Breast epithelium (tissue), 4 donors: ENCODE measurements around the gene TTC23. TPM values are rescaled to one million over a fixed set of nuclear protein-coding genes. Genes with fewer than 3 reads are reported as not detected.

Source experiments
- DNase-seq, 2 donors: peaks; one replicate each; pipeline ENCODE4 v3.0.0-alpha.2; 2019; ENCODE audit warnings: low spot score in 2 of 2
- H3K27ac ChIP-seq, 2 donors: fragments of 200-600 bp; sonication (generic) in 1 of 2; one replicate each; pipeline ENCODE4 v1.5.1; 2016 to 2019; ENCODE audit warnings: mild to moderate bottlenecking in 1 of 2
- H3K27me3 ChIP-seq, 2 donors: fragments of 200-600 bp; sonication (generic) in 1 of 2; one replicate each; pipeline versions ENCODE4 v1.5.1 to v1.6.0; 2017 to 2019; ENCODE audit warnings: control low read depth in 1 of 2, mild to moderate bottlenecking in 1 of 2
- H3K36me3 ChIP-seq: fragments of 200-600 bp; one replicate; pipeline ENCODE4 v1.5.1; 2019
- H3K4me1 ChIP-seq, 2 donors: fragments of 200-600 bp; sonication (generic); one replicate each; pipeline ENCODE4 v1.5.1; 2016 to 2019; ENCODE audit warnings: control low read depth in 1 of 2
- H3K4me3 ChIP-seq, 3 donors: fragments of 200-600 bp; sonication (generic); 1 replicate in 2 of 3; 2 replicates in 1 of 3; pipeline ENCODE4 v1.5.1; 2016 to 2019; ENCODE audit warnings: mild to moderate bottlenecking in 3 of 3, moderate library complexity in 2 of 3
- H3K9me3 ChIP-seq, 2 donors: fragments of 200-600 bp; sonication (generic) in 1 of 2; one replicate each; pipeline ENCODE4 v1.5.1; 2016 to 2019; ENCODE audit warnings: control low read depth in 1 of 2
- POLR2A ChIP-seq: fragments of 450-650 bp; IDR thresholded peaks from one replicate; pipeline ENCODE4 v1.6.1; 2016; ENCODE audit warnings: antibody characterized with exemption, mild to moderate bottlenecking, moderate library complexity
- POLR2AphosphoS5 ChIP-seq, 3 donors: sonication (generic); formaldehyde crosslinking; IDR thresholded peaks; one replicate each; pipeline ENCODE4 v1.6.1; 2017; ENCODE audit warnings: antibody characterized with exemption in 3 of 3
- intact Hi-C: fragments of 100-400 bp; cut with DNase I; formaldehyde crosslinking; loops from one replicate; pipeline ENCODE4 v1.15.1; 2023; ENCODE audit warnings: low total_unique reads
- total RNA-seq, 3 donors: library from RNA; depleted of rRNA; stranded (reverse); fragments of >200 nt; gene quantifications; one replicate each; pipeline ENCODE4 v1.1.0, GENCODE V29; 2016
- TF ChIP-seq, protein P1 (sequence below), 3 donors: fragments of 450-650 bp; IDR thresholded peaks; one replicate each; pipeline ENCODE4 v1.5.1; 2016 to 2017; ENCODE audit warnings: antibody characterized with exemption in 3 of 3, mild to moderate bottlenecking in 3 of 3, moderate library complexity in 3 of 3

The TTC23 gene
- total RNA-seq, 3 donors from 2014 or later = 19.2 to 43.9 (median 29.5) TPM

DNA sequence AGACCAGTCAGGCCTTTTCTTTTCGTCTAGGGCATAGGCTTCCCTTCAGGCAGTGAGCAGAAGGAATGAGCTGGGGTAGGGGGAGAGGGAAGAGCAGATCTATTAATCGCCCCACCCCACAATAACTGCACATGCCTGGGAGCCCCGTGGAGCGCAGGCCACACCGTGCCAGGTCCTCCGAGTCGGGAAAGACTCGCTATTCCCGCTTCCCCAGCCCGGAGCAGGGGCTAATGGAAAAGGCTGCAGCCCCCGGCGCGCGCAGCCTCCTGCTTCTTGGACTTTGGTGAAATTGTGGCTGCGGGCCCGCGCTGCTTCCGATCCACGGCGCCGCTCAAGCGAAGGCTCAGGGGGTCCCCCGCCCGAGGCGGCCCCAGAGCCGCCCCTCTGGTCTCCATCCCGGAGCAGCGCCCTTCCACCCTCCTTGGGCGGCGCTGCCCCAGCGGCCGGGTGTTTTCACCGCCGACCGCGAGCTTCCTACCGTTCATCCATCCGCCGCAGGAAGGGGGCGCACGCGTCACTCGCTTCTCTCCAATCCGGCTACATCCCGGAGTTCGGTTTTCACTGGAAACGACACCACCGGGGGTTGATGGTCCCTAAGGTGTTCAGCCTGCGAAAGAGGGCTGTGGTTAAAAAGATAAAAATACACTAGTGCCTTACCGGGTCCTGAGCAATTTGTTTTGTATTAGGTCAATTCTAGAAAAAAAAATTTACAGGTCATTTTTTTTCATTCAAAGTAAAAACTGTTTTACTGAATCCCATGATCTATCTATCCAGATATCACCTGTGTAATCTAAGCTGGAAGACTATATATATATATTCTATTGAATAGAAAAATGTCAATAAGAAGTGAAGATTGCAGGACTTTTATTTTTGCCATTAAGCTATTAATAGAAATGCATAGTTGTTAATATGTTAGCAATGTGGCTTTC, 148.9 kb downstream of the TTC23 start:
- no peaks in the 10 kb centered on the region for H3K9me3 ChIP-seq
- H3K4me1 ChIP-seq = peaks cover 0 to 4% of the 10 kb centered on the region in 2 donors
- peaks cover 0 to 6% of the 10 kb centered on the region in 2 donors for H3K27me3 ChIP-seq
- H3K36me3 ChIP-seq = no peaks in the 10 kb centered on the region
- DNase-seq = peak in 1 of 2 donors; percentile 87
- intact Hi-C loops = no loop called here
- H3K27ac ChIP-seq = no peak overlapping the region
- H3K4me3 ChIP-seq = peak overlapping the region; percentile 15 to 64 (median 45)
- TF ChIP-seq POLR2AphosphoS5 (IDR thresholded peaks at IDR 0.05) (peak in 1 of 3 donors; percentile 33), POLR2A (no peak)
- TF ChIP-seq, protein P1, sequence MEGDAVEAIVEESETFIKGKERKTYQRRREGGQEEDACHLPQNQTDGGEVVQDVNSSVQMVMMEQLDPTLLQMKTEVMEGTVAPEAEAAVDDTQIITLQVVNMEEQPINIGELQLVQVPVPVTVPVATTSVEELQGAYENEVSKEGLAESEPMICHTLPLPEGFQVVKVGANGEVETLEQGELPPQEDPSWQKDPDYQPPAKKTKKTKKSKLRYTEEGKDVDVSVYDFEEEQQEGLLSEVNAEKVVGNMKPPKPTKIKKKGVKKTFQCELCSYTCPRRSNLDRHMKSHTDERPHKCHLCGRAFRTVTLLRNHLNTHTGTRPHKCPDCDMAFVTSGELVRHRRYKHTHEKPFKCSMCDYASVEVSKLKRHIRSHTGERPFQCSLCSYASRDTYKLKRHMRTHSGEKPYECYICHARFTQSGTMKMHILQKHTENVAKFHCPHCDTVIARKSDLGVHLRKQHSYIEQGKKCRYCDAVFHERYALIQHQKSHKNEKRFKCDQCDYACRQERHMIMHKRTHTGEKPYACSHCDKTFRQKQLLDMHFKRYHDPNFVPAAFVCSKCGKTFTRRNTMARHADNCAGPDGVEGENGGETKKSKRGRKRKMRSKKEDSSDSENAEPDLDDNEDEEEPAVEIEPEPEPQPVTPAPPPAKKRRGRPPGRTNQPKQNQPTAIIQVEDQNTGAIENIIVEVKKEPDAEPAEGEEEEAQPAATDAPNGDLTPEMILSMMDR (IDR thresholded peaks at IDR 0.05) = peak; percentile 71 to 83 (median 74)

DNA sequence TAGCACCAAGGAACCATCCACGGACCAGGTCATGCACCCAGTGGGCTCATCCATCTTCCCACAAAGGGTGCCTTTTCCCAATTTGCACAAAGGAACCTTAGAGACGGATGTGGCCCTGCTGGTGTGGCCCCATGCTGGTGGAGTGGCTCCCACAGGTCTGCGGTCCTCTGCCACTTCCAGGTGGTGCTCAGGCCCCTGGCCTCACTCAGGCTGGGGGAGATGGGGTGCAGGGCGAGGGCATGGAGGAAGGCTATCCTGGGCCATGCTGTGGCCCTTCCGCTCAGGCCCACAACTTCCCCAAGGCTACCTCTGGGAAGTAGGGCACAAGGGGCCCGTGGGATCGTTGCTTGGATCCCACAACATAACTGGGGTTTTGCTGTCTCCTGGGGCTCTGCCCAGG, 149.7 kb downstream of the TTC23 start:
- TF ChIP-seq, protein P1 (IDR thresholded peaks at IDR 0.05) = no peak
- no peak for TF ChIP-seq POLR2A
- H3K27ac ChIP-seq = no peak overlapping the region
- no peaks in the 10 kb centered on the region for H3K36me3 ChIP-seq
- peaks cover 0 to 6% of the 10 kb centered on the region in 2 donors for H3K27me3 ChIP-seq
- H3K4me1 ChIP-seq = peaks cover 0 to 4% of the 10 kb centered on the region in 2 donors
- H3K4me3 ChIP-seq = no peak overlapping the region
- no peaks in the 10 kb centered on the region for H3K9me3 ChIP-seq
- intact Hi-C loops = no loop called here
- DNase-seq = no peak

DNA sequence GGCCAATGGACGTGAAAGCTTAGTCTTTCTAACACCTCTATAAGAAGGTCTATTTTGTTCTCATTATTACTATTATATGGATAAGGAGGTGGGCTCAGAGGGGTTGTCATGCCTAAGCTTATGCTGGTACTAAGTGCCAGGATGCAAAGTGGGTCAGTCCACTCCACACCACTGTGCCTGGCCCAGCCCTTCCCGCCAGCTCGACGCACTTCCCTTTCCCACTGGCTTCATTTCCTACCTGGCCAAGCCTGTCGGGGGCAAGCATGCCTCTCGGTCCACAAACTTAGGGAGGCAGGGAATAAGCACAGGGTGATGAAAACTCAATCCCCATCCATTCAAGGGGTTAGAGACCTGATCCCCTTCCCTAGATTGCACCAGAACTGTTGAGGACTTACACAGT, 150.4 kb downstream of the TTC23 start:
- H3K4me1 ChIP-seq = peaks cover 0 to 4% of the 10 kb centered on the region in 2 donors
- no peak overlapping the region for H3K27ac ChIP-seq
- TF ChIP-seq, protein P1 (IDR thresholded peaks at IDR 0.05) = no peak
- TF ChIP-seq POLR2A = no peak
- TF ChIP-seq POLR2AphosphoS5 (IDR thresholded peaks at IDR 0.05) = no peak
- H3K4me3 ChIP-seq = no peak overlapping the region
- DNase-seq = no peak
- intact Hi-C loops = no loop called here
- peaks cover 0 to 6% of the 10 kb centered on the region in 2 donors for H3K27me3 ChIP-seq
- H3K36me3 ChIP-seq = no peaks in the 10 kb centered on the region
- H3K9me3 ChIP-seq = no peaks in the 10 kb centered on the region

DNA sequence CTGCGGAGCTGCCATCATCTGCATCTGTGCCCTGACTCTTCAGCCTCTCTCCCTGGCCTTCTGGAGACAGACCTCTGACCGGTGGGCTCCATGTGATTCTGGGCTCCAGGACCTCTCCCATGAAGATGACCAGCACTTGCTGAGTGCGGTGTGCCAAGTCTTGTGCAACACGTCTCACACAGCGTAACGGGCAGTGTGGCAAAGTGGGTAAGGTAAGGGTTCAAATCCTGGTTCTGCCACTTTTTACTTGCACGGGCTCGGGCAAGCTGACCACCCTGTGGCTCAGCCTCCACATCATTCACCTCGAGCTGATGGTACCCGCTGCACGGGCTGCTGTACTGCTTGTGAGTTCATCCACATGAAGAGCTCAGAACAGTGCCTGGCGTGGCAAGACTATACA, 151.0 kb downstream of the TTC23 start:
- intact Hi-C loops = no loop called here
- Histone ChIP-seq H3K9me3 (no peaks in the 10 kb centered on the region), H3K4me3 (no peak overlapping the region), H3K4me1 (peaks cover 0 to 4% of the 10 kb centered on the region in 2 donors), H3K27ac (no peak overlapping the region), H3K36me3 (no peaks in the 10 kb centered on the region), H3K27me3 (peaks cover 0 to 6% of the 10 kb centered on the region in 2 donors)
- no peak for DNase-seq
- no peak for TF ChIP-seq POLR2AphosphoS5 (IDR thresholded peaks at IDR 0.05)
- TF ChIP-seq POLR2A = no peak
- TF ChIP-seq, protein P1 (IDR thresholded peaks at IDR 0.05) = no peak
